Stimulated activated CD8-positive, alpha-beta memory T cell treated with anti-CD3 and anti-CD28 coated beads, Interleukin-2, amount 100 ng/mL, for 48 hours (primary cell): Measurements from ENCODE around the gene MAST4.
"Not testable (repeated sequence)": the region's sequence is repeated elsewhere in the genome, so short reads cannot be mapped to it uniquely, and the experiment has no call there.

Experiments
- DNase-seq, 2 donors: peaks; one replicate each; pipeline ENCODE4 v3.0.0-alpha.2; 2020; ENCODE audit warnings: low read depth in 2 of 2

MAST4 gene

DNA sequence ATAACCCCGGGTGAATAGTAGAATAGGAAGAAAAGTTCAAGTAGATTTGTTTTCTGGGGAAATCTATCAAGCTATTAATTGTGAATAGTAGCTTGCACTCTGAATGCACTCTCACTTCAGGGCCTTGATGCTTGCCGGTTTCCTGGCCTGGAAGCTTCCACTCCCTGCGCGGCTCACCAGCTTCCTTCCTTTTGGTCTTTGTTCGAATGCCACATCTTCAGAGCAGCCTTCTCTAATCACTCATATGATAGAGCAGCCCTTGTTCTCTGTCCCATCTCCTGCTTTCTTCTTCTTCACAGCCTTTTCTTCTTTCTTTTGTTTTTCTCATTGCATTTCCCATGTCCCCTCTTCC, 146.7 kb downstream of the MAST4 start:
- no peak for DNase-seq

DNA sequence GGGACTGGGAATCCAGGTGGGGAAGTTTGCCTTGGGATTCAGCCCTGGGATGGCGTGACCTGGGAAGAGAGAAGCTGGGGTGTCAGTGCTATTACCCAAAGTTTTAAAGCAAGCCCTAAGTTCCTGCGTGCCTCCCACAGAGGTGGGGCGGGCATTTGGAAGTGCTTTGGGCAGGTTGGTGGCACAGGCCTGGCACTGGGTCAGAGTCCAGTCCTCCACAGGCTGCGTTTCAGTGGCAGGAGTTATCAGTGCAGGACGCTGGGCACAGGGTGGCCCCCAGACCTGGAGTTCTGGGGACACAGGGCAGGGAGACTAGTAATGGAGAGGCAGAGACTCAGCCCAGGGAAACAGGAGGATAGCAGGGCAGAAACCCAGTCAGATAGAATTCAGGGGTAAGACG, 147.2 kb downstream of the MAST4 start:
- no peak for DNase-seq

DNA sequence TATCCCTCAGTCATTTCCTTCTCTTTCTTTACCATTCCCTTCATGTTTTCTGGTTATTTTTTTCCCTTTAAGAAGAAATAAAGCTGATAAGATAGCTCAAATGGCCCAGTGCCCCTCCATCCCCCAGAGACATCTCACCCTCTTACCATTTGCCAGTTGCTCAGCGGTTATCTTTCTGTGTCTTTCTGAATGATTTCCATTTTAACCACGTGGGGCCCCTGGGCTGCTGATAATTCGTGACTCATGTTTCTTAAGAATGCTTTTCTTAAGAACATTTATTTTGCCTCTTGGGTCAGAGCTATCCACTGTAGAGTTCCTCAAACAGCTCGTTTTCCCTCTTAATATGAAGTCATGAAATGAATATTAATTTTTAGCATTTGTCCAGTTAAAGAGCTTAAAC, 147.8 kb downstream of the MAST4 start:
- peak in 1 of 2 donors; percentile 5 for DNase-seq

DNA sequence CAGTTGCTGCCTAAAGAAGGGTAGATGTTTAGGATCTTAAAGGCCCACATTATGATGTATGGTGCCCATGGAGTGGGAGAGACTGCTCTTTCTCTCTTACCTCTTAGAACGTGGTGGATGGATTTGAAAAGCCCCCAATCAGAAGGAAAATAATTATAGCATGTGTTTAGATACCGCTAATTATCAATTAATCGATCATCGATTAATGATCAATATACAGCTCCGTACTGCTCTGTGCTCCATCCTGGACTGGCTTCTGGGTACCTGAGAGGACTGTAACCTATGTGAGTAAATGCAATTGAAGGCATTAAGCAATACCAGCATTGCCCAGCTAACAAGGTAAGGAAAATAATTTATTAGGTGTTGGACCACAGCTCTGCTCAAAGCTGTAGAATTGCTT, 149.1 kb downstream of the MAST4 start:
- DNase-seq = no peak

DNA sequence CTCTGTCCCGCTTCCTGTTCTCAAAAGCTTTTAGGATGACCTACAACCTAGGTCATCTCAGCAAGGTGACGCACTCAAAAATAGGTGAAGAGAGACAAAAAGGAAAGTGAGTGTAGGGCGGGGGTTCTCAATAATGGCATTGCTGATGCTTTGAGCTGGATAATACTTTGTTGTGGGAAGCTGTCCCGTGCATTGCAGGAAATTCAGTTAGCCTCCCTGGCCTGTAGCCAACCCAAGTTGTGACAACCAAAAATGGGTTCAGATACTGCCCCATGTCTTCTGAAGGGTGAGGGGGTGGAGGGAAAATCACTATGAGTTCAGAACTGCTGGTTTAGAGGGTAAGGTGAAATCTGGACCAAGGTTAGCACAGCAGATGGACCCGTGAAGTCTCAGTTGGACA, 151.4 kb downstream of the MAST4 start:
- no peak for DNase-seq

DNA sequence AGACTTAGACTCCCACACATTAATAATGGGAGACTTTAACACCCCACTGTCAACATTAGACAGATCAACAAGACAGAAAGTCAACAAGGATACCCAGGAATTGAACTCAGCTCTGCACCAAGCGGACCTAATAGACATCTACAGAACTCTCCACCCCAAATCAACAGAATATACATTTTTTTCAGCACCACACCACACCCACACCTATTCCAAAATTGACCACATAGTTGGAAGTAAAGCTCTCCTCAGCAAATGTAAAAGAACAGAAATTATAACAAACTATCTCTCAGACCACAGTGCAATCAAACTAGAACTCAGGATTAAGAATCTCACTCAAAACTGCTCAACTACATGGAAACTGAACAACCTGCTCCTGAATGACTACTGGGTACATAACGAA, 156.5 kb downstream of the MAST4 start:
- not testable (repeated sequence) for DNase-seq

DNA sequence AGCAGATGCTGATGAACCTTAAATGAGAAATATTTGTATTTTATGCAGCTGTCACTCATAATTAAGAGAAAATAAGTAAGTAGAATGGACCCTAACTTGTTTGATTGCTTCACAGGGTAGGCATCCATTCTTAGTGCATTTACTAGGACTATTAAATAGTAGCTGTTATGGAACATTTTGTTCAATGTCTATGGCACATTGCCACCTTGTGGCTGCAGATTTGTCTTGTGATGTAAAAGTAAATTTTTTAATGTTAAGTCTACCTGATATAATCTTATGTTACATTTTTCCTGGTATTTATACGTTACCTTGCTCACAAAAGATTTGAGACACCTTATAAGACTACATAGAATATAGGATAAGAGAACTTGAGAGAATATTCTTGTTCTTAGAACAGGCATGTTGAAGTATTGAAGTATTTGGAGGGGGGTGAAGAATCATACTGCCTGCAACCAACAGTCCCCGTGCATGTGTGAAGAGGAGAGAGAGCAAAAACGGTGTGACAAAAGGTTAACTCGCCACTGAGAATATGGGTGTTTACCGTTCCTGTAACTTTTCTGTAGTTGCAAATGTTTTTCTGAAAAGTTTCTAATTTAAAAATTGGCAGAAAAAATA, 161.1 kb downstream of the MAST4 start:
- DNase-seq = no peak

DNA sequence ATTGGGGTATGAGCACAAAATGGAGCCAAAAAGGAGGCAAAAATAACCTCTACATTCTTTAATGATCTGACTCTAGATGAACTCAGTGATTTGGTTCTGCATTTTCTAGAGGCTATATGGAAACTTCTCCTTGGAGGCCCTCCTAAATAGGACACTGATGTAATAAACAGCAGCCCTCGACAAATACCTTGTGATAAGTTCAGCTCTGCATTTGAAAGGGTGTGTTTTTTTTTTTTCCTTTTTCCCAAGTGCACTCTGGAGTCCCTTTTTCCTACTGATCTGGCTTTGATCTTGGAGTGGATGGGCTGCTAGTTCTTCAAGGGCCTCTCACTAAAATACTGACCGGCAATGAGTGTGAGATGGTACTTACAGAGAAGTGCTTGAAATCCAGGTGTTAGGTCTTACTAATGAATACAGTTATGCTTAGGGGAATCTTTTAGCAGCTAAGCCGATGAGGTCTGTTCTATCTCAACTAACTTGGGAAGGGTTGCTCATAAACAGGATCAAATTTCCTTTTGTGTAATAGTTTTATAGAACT, 161.7 kb downstream of the MAST4 start:
- DNase-seq = no peak

DNA sequence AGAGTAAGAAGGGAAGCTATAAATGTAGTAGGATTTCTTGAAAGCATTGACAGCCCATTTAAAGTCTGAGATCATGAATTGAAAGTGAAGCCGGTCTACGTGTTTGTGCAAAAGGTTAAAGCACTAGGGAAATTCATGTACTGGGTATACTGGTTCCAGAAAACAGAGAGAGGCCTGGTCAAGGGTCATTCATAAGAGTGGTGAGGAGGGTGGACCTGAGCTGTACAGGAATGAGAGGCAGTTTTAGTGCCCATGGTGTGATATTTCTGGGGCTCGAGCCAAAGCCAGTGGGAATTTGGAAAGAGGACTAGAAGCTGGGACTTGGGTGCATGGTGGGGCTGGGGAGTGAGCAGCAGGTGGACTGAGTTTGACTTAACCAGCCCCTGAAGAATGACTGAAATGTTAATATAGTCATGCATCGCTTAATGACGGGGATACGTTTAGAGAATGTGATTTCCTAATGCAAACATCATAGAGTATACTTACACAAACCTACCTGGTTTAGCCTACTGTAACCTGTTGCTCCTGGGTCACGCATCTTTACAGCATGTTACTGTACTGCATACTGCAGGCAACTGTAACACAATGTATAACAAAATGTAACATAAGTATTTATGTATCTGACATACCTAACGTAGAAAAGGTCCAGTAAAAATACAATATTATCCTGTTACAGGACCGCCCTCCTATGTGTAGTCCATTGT, 173.0 kb downstream of the MAST4 start:
- DNase-seq = no peak

DNA sequence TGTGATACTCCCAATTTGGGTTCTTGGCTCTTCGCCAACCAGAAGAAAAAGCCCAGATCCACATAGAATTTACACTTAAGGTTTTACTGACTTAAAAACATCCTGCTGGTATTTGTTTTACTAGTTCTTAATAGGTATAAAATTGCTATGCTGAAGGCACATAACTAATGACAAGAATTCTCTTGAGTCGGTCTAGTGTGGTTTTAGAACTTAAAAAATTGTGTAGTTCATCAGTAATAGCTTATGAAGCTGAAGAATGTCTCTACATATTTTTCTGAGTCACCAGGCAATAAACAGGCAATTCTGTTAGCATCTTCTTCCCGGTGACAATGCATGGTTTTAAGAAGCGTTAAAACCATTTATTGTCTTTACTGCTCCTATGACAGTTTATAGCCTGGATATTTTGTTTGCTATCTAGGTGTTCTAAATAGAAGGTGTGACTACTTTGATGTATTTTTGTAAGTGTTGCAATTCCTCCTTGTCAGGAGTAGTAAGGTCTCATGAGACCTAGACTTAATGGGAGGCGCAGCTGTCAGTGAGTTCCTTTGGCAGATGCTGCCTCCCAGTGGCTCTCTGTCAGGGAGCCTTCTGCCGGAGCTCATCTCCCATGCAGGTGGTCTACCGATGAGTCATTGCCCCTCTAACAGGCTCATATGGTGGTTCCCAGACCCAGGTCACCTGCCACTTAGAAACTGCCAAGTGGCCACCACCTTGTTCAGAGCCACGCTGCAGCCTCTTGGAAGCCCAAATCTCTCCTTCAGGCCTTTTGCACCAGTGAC, 173.8 kb downstream of the MAST4 start:
- no peak for DNase-seq

DNA sequence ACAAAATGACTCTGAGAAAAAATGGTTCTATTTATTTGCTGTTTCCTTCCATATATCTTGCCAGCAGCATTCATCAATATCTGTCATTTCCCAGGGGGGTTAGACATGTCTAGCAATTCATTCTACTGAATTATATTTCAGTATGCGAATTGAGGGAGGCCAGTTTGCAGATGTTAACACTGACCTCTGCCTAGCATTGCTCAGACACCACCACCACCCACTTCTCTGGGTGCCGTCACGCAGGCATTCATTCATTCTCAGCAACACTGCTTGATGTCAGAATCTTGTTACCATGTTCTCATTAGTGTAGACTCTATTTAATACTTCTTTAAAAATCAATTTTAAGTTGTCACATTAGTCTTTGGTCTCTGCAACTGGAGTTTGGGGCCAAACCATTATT, 181.7 kb downstream of the MAST4 start:
- no peak for DNase-seq

DNA sequence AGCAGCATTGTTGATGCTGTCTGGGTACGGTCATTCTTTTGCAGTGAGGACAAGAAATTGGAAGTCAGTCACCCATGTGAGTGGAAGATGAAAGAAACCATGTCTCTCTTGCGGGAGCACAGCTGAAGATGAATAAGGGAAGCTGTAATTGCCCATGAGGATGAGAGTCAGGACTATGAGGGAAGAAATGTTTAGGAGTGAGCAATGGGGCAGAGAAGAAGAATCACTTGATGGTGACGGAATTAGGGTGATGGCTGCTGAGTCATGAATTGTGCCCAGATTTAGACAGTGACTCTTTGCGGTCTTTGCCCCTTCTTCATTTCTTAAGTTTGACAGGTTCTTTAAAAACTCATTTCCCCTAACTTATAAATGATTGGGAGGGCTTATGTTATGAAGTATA, 183.3 kb downstream of the MAST4 start:
- DNase-seq = no peak

DNA sequence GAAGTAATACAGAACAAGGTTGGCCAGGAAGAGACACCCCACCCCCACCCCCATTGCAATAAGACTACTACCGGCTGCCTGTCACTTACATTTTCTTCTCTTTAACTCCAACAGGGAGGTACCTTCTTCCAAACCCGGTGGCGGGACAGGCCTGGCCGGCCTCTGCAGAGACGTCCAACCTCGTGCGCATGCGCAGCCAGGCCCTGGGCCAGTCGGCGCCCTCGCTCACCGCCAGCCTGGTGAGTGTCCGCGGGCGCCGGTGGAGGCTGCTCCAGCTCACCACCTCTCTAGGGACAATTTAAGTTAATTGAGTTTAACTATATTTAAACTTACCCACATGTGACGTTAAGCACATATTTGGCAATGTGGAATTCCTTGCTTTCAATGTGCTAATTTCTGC, 192.4 kb downstream of the MAST4 start:
- DNase-seq = no peak

DNA sequence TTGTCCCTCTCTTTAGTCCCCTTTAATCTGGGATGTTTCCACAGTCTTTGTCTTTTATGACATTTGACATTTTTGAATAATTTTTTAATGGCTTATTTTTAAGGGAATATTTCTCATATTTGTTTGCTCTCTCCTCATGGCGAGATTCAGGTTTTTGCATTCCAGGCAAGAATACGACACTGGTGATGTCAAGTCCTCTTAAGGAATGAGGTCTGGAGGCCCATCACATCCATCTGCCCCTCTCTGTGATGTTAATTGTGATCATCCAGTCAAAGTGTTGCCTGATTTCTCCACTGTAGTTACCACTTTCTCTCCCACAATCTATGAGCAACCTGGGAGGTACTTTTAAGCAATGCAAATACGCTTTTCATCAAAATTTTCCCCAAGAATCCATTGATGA, 193.2 kb downstream of the MAST4 start:
- DNase-seq = no peak

DNA sequence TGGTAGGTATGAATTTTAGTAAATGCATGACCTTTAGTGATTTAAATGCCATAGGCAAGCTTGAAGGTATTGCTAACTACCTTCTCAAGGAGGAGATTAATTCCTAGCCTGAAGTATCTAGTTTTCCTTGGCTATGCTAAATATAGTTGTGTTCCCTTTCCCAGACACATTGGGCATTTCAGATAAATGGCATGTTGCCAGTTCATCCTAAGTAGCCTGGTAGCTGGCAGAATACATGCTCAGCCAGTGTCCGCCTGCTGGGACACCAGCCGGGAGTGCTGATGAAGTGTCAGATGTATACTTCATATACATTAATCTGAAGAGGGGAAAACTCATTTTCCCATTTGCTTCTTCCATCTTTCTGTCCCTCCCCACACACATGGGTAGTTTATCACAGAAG, 196.9 kb downstream of the MAST4 start:
- no peak for DNase-seq

DNA sequence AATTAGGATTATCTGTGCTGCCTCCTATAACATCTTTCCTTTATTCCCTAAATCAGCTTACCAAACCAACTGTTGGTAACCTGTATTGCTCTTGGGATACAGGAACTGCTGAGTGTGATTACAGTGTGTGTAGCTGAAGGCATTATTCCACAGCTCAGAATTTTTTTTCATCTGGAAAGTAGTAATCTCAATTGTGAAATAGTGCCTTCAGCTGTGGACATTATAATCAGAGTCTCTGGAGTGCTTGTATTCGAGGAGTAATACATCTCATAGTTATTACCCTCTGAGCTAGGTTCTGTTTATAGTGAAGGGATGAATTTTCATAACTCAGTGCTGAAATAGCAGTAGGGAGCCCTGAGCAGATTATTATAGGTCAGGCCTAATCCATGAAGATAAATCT, 199.5 kb downstream of the MAST4 start:
- DNase-seq = no peak

DNA sequence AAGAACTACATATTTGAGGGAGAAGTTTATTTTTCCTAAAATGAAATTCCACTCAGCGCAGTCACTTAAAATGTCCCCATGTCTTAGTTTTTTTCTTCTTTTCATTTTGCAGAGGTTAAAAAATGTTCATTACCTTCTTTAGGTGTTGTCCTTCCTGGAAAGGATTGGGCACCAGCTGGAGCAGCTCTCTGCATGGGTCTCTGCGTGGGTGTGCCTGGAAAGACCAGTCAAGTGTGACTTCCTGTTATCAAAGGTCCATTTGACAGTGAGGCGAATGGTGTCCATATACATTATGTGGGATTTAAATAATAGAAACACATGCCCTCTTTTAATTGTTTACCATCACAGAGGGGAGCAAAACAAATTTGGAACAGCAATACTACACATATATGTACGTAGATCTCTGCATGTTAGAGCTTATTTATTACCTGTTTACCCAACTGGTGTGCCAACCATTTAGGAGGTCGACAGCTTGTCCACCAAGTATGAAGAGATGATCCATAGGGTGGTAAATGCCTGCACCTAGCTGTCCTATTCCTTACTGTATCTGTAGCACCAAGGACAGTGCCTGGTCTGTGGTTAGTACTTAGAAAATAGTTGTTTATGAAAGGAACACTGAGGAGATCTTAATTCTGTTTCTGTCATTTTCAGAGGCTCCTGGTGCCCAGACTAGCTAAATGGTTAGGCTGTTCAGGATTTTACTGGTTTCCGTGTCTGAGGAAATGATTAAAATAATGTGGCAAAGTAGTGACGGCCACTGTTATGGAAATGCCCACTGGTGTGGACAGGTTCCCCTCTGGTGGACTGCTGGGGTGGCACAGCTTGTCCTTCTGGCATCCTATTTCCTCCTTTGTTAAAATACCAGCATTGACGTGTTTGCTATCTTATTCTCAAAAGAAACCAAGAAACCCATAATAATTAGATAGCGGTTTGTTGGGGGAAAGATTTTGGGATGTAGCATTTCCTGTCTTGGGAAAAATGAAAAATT, 200.4 kb downstream of the MAST4 start:
- no peak for DNase-seq

DNA sequence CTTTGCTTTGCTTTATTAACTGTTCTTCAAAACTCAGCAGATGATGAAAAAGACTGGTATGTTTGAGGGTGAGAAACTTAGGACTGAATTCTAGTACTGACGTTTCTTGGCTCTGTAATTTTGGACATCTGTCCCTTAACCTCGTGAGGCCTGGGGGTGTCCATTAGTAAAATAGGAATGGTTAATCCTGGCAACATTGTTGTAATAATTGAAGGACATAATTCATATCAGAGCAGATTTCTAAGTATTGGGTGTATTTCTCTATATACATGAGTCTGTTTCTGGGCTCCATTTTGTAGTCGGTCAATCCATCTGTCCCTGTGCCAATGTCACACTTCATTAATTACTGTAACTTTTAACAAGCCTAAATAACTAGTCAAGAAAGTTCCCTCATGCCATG, 206.7 kb downstream of the MAST4 start:
- no peak for DNase-seq

DNA sequence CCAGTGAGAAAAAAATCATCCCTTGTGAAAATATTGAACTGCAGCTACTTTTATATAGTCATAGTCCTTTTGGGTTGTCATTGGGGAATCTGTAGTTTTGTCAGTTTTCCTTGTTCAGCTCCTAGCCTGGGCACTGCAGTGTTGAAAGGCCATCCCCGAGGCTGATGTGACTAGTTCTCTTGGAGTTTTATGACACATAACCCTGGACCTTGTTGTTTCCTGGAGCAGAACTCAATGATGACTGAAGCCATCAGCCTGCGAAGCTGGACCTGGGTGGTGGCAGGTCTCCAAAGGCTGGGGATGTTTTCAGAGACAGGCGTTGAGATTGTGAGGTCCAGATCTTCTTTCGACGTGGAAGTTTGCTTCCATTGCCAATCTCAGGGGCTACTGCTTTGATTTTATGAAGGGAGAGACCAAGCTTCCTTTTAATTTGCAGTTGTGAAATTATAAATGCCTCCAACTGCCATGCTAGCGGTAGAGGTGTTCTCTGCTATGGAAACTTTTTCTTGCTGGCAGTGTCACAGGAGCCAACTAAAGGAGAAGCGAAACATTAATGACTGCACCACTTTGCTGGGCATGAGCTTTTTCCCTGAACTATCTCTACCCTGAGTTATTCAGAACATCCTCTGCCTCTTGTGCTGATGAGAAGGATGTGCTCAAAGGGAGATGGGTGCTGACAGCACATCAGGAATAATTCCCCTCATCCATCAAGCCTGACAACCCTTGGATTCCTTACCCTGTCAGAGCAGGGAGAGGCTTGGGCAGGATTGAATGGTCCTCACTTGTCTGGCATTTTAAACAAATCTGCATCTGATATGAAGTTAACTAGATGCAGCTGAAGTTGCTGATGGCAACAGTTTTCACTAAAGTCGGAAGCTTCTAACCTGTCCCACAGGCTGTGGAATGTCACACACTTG, 209.6 kb downstream of the MAST4 start:
- DNase-seq = no peak

DNA sequence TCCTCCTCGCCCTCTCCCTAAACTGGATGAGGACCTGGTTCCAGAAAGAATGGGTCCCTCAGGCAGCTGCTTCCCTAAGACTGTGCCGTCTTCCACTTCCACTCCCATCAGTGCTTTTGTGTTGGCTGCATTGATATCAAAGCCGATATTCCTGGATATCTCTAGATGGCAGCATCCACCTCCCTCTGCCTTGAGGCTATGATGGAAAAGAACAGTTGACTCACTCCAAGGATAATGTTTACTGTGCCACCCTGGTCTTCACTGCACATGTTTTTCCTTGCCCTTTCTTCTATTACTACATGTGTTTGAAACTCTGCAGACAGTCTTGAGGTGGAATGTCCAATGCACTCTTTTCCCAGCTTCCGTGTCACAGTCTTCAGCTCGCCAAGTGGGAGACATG, 211.6 kb downstream of the MAST4 start:
- no peak for DNase-seq

DNA sequence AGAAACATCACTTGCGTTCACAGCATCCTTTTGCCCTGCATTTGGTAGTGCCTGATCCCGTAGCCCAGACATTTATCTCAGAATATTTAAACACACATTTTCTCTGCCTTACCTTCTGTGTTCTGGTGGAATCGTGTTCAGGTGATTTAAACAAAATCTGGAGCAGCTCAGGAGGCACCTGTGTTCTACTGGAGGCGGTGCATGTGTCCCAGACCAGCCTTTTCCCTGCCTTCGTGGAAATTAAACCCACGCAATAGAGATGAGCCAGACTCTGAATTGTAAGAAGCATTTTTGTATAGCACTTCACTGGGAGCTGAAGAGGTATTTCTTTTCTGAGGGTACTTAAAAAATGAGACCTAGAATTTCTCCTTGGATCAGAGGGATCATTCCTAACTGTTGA, 212.5 kb downstream of the MAST4 start:
- no peak for DNase-seq
